HepG2 (cell line): ENCODE data around the gene AP5Z1. TPM values are rescaled to one million over a fixed set of nuclear protein-coding genes. Genes with fewer than 3 reads are reported as not detected.

ENCODE experiments used
- EED ChIP-seq: sonication (generic); formaldehyde crosslinking; IDR thresholded peaks from 2 replicates; pipeline ENCODE4 v1.5.0; 2020; ENCODE audit warnings: mild to moderate bottlenecking, missing genetic modification reagents
- ELF3 ChIP-seq: IDR thresholded peaks from 2 replicates; pipeline ENCODE4 v1.6.1; 2016; ENCODE audit warnings: missing genetic modification reagents, missing compliant biosample characterization
- HNRNPH1 ChIP-seq: fragments of 200-400 bp; formaldehyde crosslinking; optimal IDR thresholded peaks from 2 replicates; pipeline ENCODE3; 2017; ENCODE audit warnings: mild to moderate bottlenecking, low read depth, low read length
- MAZ ChIP-seq, 2 experiments: sonication (generic) in 1 of 2; formaldehyde crosslinking in 1 of 2; IDR thresholded peaks; 2 replicates each; pipeline versions ENCODE4 v1.5.0 to v1.6.1; 2012 to 2020; ENCODE audit warnings: low read depth in 2 of 2, mild to moderate bottlenecking in 2 of 2, borderline replicate concordance in 1 of 2, improper control_type of control experiment in 1 of 2, low read length in 1 of 2, missing genetic modification reagents in 1 of 2, moderate library complexity in 1 of 2
- NAIF1 ChIP-seq: sonication (generic); formaldehyde crosslinking; IDR thresholded peaks from 2 replicates; pipeline ENCODE4 v1.5.0; 2020; ENCODE audit warnings: mild to moderate bottlenecking, missing genetic modification reagents, borderline replicate concordance
- NFKB2 ChIP-seq: sonication (generic); formaldehyde crosslinking; IDR thresholded peaks from 2 replicates; pipeline ENCODE4 v1.4.0; 2020; ENCODE audit warnings: missing genetic modification reagents, borderline replicate concordance
- NR2C2 ChIP-seq: sonication (generic); formaldehyde crosslinking; IDR thresholded peaks from 2 replicates; pipeline ENCODE4 v1.4.0; 2020; ENCODE audit warnings: missing genetic modification reagents, mild to moderate bottlenecking, moderate library complexity, borderline replicate concordance
- TOE1 ChIP-seq: sonication (generic); formaldehyde crosslinking; IDR thresholded peaks from 2 replicates; pipeline ENCODE4 v1.4.0; 2020; ENCODE audit warnings: mild to moderate bottlenecking, missing genetic modification reagents
- WIZ ChIP-seq: sonication (generic); formaldehyde crosslinking; IDR thresholded peaks from 2 replicates; pipeline ENCODE4 v1.5.1; 2020; ENCODE audit warnings: mild to moderate bottlenecking, missing genetic modification reagents
- ZNF256 ChIP-seq: sonication (generic); formaldehyde crosslinking; conservative IDR thresholded peaks from 2 replicates; pipeline ENCODE4 v1.4.0; 2020; ENCODE audit warnings: missing genetic modification reagents
- ZNF598 ChIP-seq: sonication (generic); formaldehyde crosslinking; IDR thresholded peaks from 2 replicates; pipeline ENCODE4 v1.5.1; 2020; ENCODE audit warnings: mild to moderate bottlenecking, missing genetic modification reagents, borderline replicate concordance
- ZNF75D ChIP-seq: sonication (generic); formaldehyde crosslinking; IDR thresholded peaks from 2 replicates; pipeline ENCODE4 v1.8.1; 2023; ENCODE audit warnings: missing genetic modification reagents, mild to moderate bottlenecking, borderline replicate concordance
- ZSCAN25 ChIP-seq: sonication (generic); formaldehyde crosslinking; IDR thresholded peaks from 2 replicates; pipeline ENCODE4 v1.8.0; 2022; ENCODE audit warnings: mild to moderate bottlenecking, missing genetic modification reagents
- ZZZ3 ChIP-seq: sonication (generic); formaldehyde crosslinking; IDR thresholded peaks from 2 replicates; pipeline ENCODE4 v1.4.0; 2020; ENCODE audit warnings: missing genetic modification reagents, mild to moderate bottlenecking, borderline replicate concordance
- polyA plus RNA-seq, 8 experiments: library from polyadenylated mRNA; depleted of rRNA in 3 of 8; stranded (reverse) in 7 of 8; unstranded in 1 of 8; fragments of >200 nt; fragmentation: Illumina TruSeq in 4 of 8; extraction: Trizol in 4 of 8; gene quantifications; 2 replicates each; pipeline versions ENCODE4 v1.2.1 to v1.2.3, GENCODE V29; 2011 to 2016; ENCODE audit warnings: low read depth in 4 of 8, missing spikeins in 1 of 8, mixed read lengths in 1 of 8; ENCODE audit not compliant: insufficient read depth in 1 of 8
- total RNA-seq, 5 experiments: library from RNA; depleted of rRNA; stranded (reverse); fragments of >200 nt; fragmentation: Illumina TruSeq; extraction: Trizol; gene quantifications; 2 replicates each; pipeline ENCODE4 v1.2.3, GENCODE V29; 2016; ENCODE audit warnings: low read depth in 1 of 5
- TF ChIP-seq, protein P1 (sequence below), 2 experiments: sonication (generic) in 1 of 2; formaldehyde crosslinking in 1 of 2; IDR thresholded peaks; 2 replicates each; pipeline versions ENCODE4 v1.4.0 to v1.6.1; 2016 to 2020; ENCODE audit warnings: borderline replicate concordance in 1 of 2, low read depth in 1 of 2, mild to moderate bottlenecking in 1 of 2, missing genetic modification reagents in 1 of 2
- TF ChIP-seq, protein P2 (sequence below): sonication (generic); formaldehyde crosslinking; IDR thresholded peaks from 2 replicates; pipeline ENCODE4 v1.8.1; 2023; ENCODE audit warnings: mild to moderate bottlenecking, moderate library complexity, missing genetic modification reagents
- TF ChIP-seq, protein P3 (sequence below): sonication (generic); formaldehyde crosslinking; conservative IDR thresholded peaks from 2 replicates; pipeline ENCODE4 v1.4.0; 2020; ENCODE audit warnings: mild to moderate bottlenecking, missing genetic modification reagents, moderate library complexity
- TF ChIP-seq, protein P4 (sequence below): sonication (generic); formaldehyde crosslinking; IDR thresholded peaks from 2 replicates; pipeline ENCODE4 v1.8.0; 2022; ENCODE audit warnings: mild to moderate bottlenecking, missing genetic modification reagents, moderate library complexity

Gene AP5Z1
- total and polyA plus RNA-seq, 2 of the 13 experiments (the other 11 are each of a cell fraction or from before 2014, with no cell fraction given), result 9.3 to 15.1 TPM

DNA sequence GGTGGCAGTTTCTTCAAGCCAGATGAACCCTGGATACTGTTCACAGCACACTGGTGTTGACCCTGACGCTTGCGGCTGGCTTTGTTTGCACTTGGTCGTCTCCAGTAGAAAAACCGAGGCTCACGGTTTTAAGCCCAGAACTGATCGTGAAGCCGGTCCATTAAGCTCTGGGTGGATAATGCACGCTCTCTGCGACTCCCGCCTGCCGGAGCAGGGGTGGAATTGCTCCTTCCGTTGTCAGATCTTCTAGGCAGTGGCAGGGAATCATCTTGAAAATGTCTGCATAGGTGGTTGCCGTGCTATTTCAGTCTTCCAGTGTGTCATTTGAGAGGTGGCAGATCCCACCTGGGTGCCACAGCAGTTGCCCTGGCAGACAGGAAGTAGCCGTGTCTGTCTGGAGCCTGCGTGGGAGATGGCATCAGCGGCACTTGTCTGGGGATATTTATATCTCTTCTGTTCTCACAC is 35.9 kb upstream of the AP5Z1 start (continued):
- TF ChIP-seq ZSCAN25, result 0 out of 2 replicates have a peak, but pooled peaks have one; percentile 61
- TF ChIP-seq, protein P1, sequence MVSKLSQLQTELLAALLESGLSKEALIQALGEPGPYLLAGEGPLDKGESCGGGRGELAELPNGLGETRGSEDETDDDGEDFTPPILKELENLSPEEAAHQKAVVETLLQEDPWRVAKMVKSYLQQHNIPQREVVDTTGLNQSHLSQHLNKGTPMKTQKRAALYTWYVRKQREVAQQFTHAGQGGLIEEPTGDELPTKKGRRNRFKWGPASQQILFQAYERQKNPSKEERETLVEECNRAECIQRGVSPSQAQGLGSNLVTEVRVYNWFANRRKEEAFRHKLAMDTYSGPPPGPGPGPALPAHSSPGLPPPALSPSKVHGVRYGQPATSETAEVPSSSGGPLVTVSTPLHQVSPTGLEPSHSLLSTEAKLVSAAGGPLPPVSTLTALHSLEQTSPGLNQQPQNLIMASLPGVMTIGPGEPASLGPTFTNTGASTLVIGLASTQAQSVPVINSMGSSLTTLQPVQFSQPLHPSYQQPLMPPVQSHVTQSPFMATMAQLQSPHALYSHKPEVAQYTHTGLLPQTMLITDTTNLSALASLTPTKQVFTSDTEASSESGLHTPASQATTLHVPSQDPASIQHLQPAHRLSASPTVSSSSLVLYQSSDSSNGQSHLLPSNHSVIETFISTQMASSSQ (IDR thresholded peaks at IDR 0.05; ENCODE audit: low read depth), result no peak
- TF ChIP-seq, protein P1 (CRISPR knock-in tag; IDR thresholded peaks at IDR 0.05; ENCODE audit: borderline replicate concordance), result 0 out of 2 replicates have a peak, but pooled peaks have one; percentile 28
- no peak for TF ChIP-seq HNRNPH1
- no peak for TF ChIP-seq ZNF256 (CRISPR knock-in tag)
- TF ChIP-seq MAZ (IDR thresholded peaks at IDR 0.05; ENCODE audit: borderline replicate concordance, low read depth, low read length), result no peak
- TF ChIP-seq MAZ (CRISPR knock-in tag; IDR thresholded peaks at IDR 0.05; ENCODE audit: low read depth), result no peak
- TF ChIP-seq WIZ (CRISPR knock-in tag), result no peak
- TF ChIP-seq, protein P2, sequence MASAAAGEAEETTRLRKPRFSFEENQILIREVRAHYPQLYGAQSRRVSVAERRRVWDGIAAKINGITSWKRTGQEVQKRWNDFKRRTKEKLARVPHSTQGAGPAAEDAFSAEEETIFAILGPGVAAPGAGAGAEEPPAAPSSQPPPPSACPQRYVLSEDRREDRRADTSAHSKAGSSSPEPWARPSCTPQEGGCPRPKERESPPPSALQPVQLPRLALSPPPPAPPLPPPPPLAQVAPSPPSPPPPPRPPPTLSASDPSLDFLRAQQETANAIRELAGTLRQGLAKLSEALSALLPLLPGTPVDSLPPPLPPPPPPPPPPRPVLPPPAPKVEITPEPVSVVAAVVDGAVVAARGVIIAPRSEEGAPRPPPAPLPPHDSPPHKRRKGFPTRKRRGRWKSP (CRISPR knock-in tag), result 0 out of 2 replicates have a peak, but pooled peaks have one; percentile 17
- TF ChIP-seq EED (CRISPR knock-in tag), result no peak
- TF ChIP-seq NFKB2 (CRISPR knock-in tag), result no peak
- TF ChIP-seq ELF3 (CRISPR knock-in tag), result no peak
- TF ChIP-seq TOE1 (CRISPR knock-in tag), result no peak
- TF ChIP-seq ZZZ3, result no peak
- TF ChIP-seq ZNF598 (CRISPR knock-in tag), result no peak
- TF ChIP-seq, protein P3, sequence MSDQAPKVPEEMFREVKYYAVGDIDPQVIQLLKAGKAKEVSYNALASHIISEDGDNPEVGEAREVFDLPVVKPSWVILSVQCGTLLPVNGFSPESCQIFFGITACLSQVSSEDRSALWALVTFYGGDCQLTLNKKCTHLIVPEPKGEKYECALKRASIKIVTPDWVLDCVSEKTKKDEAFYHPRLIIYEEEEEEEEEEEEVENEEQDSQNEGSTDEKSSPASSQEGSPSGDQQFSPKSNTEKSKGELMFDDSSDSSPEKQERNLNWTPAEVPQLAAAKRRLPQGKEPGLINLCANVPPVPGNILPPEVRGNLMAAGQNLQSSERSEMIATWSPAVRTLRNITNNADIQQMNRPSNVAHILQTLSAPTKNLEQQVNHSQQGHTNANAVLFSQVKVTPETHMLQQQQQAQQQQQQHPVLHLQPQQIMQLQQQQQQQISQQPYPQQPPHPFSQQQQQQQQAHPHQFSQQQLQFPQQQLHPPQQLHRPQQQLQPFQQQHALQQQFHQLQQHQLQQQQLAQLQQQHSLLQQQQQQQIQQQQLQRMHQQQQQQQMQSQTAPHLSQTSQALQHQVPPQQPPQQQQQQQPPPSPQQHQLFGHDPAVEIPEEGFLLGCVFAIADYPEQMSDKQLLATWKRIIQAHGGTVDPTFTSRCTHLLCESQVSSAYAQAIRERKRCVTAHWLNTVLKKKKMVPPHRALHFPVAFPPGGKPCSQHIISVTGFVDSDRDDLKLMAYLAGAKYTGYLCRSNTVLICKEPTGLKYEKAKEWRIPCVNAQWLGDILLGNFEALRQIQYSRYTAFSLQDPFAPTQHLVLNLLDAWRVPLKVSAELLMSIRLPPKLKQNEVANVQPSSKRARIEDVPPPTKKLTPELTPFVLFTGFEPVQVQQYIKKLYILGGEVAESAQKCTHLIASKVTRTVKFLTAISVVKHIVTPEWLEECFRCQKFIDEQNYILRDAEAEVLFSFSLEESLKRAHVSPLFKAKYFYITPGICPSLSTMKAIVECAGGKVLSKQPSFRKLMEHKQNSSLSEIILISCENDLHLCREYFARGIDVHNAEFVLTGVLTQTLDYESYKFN (CRISPR knock-in tag), result peak; percentile 50; the same call in 1 of the 2 replicates
- TF ChIP-seq NAIF1 (CRISPR knock-in tag), result no peak
- TF ChIP-seq ZNF75D (CRISPR knock-in tag), result no peak
- TF ChIP-seq NR2C2 (CRISPR knock-in tag), result peak; percentile 38; the same call in 1 of the 2 replicates
- TF ChIP-seq, protein P4, sequence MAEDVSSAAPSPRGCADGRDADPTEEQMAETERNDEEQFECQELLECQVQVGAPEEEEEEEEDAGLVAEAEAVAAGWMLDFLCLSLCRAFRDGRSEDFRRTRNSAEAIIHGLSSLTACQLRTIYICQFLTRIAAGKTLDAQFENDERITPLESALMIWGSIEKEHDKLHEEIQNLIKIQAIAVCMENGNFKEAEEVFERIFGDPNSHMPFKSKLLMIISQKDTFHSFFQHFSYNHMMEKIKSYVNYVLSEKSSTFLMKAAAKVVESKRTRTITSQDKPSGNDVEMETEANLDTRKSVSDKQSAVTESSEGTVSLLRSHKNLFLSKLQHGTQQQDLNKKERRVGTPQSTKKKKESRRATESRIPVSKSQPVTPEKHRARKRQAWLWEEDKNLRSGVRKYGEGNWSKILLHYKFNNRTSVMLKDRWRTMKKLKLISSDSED, result no peak
